SK-N-SH (cell line): Measurements from ENCODE around the gene MYOG.

Source experiments
- CHD2 ChIP-seq: fragments of 150-350 bp; IDR thresholded peaks from 2 replicates; pipeline ENCODE4 v1.6.1; 2018; ENCODE audit warnings: low read length; ENCODE audit not compliant: partially characterized antibody
- ELF1 ChIP-seq: IDR thresholded peaks from 2 replicates; pipeline ENCODE4 v1.4.0; 2012
- EP300 ChIP-seq, 2 experiments: IDR thresholded peaks; 2 replicates each; pipeline versions ENCODE4 v1.4.0 to v1.6.1; 2012; ENCODE audit warnings: borderline replicate concordance in 1 of 2, low read depth in 1 of 2, low read length in 1 of 2
- EZH2phosphoT487 ChIP-seq: fragments of 200-600 bp; sonication (generic); IDR thresholded peaks from 2 replicates; pipeline ENCODE4 v1.6.1; 2017; ENCODE audit warnings: low read depth, mixed run types, mild to moderate bottlenecking, antibody characterized with exemption, moderate library complexity, borderline replicate concordance
- MEF2A ChIP-seq: IDR thresholded peaks from 2 replicates; pipeline ENCODE4 v1.4.0; 2012; ENCODE audit warnings: low read depth, borderline replicate concordance
- MXI1 ChIP-seq: IDR thresholded peaks from 2 replicates; pipeline ENCODE4 v1.6.1; 2012; ENCODE audit warnings: mild to moderate bottlenecking, low read depth, low read length, improper control_type of control experiment
- POLR2AphosphoS5 ChIP-seq: IDR thresholded peaks from 2 replicates; pipeline ENCODE4 v1.6.1; 2012; ENCODE audit warnings: low read depth, low read length
- RCOR1 ChIP-seq: fragments of 150-350 bp; IDR thresholded peaks from 2 replicates; pipeline ENCODE4 v1.6.1; 2017; ENCODE audit warnings: antibody characterized with exemption, low read length
- TCF12 ChIP-seq: IDR thresholded peaks from 2 replicates; pipeline ENCODE4 v1.4.0; 2012
- TEAD4 ChIP-seq: IDR thresholded peaks from 2 replicates; pipeline ENCODE4 v1.4.0; 2012; ENCODE audit warnings: mild to moderate bottlenecking, borderline replicate concordance; ENCODE audit not compliant: insufficient read depth
- TF ChIP-seq, protein P1 (sequence below): fragments of 200-600 bp; sonication (generic); IDR thresholded peaks from 2 replicates; pipeline ENCODE4 v1.6.1; 2017; ENCODE audit warnings: antibody characterized with exemption, mild to moderate bottlenecking, moderate library complexity
- TF ChIP-seq, protein P2 (sequence below): fragments of 150-350 bp; IDR thresholded peaks from 2 replicates; pipeline ENCODE4 v1.6.1; 2017; ENCODE audit warnings: antibody characterized with exemption, low read length, low read depth, borderline replicate concordance
- TF ChIP-seq, protein P3 (sequence below): IDR thresholded peaks from 2 replicates; pipeline ENCODE4 v1.4.0; 2012; ENCODE audit warnings: low read depth
- TF ChIP-seq, protein P4 (sequence below): IDR thresholded peaks from 2 replicates; pipeline ENCODE4 v1.6.1; 2012; ENCODE audit warnings: mild to moderate bottlenecking, low read depth, low read length, moderate library complexity

DNA sequence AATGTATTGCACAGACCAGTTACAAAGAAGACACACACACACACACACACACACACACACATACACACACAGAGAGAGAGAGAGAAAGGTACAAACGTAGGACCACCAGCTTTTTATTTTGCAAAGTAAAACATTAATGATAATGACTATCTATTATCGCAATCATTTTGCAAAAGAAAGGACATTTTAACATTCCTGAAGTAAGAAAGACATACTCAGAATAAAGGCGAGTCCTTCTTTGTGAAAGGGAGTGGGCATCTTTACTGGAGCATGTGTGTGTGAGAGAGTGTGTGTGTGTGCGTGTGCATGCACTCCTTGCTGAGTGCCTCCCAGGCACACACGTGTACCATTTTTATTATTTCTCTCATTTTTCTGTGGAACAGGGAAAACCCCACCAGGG is 31.2 kb downstream of the MYOG start:
- TF ChIP-seq POLR2AphosphoS5 (no peak), ELF1 (no peak), MXI1 (no peak), EZH2phosphoT487 (no peak), RCOR1 (no peak), TEAD4 (no peak), EP300 (IDR thresholded peaks at IDR 0.05; ENCODE audit: borderline replicate concordance in 1 of 2, low read depth in 1 of 2, low read length in 1 of 2) (no peak), TCF12 (no peak), CHD2 (no peak), MEF2A (no peak)
- TF ChIP-seq, protein P1, sequence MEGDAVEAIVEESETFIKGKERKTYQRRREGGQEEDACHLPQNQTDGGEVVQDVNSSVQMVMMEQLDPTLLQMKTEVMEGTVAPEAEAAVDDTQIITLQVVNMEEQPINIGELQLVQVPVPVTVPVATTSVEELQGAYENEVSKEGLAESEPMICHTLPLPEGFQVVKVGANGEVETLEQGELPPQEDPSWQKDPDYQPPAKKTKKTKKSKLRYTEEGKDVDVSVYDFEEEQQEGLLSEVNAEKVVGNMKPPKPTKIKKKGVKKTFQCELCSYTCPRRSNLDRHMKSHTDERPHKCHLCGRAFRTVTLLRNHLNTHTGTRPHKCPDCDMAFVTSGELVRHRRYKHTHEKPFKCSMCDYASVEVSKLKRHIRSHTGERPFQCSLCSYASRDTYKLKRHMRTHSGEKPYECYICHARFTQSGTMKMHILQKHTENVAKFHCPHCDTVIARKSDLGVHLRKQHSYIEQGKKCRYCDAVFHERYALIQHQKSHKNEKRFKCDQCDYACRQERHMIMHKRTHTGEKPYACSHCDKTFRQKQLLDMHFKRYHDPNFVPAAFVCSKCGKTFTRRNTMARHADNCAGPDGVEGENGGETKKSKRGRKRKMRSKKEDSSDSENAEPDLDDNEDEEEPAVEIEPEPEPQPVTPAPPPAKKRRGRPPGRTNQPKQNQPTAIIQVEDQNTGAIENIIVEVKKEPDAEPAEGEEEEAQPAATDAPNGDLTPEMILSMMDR, result no peak
- TF ChIP-seq, protein P2, sequence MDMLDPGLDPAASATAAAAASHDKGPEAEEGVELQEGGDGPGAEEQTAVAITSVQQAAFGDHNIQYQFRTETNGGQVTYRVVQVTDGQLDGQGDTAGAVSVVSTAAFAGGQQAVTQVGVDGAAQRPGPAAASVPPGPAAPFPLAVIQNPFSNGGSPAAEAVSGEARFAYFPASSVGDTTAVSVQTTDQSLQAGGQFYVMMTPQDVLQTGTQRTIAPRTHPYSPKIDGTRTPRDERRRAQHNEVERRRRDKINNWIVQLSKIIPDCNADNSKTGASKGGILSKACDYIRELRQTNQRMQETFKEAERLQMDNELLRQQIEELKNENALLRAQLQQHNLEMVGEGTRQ, result no peak
- TF ChIP-seq, protein P3, sequence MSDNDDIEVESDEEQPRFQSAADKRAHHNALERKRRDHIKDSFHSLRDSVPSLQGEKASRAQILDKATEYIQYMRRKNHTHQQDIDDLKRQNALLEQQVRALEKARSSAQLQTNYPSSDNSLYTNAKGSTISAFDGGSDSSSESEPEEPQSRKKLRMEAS, result no peak
- TF ChIP-seq, protein P4, sequence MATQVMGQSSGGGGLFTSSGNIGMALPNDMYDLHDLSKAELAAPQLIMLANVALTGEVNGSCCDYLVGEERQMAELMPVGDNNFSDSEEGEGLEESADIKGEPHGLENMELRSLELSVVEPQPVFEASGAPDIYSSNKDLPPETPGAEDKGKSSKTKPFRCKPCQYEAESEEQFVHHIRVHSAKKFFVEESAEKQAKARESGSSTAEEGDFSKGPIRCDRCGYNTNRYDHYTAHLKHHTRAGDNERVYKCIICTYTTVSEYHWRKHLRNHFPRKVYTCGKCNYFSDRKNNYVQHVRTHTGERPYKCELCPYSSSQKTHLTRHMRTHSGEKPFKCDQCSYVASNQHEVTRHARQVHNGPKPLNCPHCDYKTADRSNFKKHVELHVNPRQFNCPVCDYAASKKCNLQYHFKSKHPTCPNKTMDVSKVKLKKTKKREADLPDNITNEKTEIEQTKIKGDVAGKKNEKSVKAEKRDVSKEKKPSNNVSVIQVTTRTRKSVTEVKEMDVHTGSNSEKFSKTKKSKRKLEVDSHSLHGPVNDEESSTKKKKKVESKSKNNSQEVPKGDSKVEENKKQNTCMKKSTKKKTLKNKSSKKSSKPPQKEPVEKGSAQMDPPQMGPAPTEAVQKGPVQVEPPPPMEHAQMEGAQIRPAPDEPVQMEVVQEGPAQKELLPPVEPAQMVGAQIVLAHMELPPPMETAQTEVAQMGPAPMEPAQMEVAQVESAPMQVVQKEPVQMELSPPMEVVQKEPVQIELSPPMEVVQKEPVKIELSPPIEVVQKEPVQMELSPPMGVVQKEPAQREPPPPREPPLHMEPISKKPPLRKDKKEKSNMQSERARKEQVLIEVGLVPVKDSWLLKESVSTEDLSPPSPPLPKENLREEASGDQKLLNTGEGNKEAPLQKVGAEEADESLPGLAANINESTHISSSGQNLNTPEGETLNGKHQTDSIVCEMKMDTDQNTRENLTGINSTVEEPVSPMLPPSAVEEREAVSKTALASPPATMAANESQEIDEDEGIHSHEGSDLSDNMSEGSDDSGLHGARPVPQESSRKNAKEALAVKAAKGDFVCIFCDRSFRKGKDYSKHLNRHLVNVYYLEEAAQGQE, result no peak
